Muscle layer of colon (tissue), 2 donors: ENCODE data around the gene CTRB1.

ENCODE experiments used
- H3K27ac ChIP-seq: one replicate; pipeline ENCODE4 v1.7.0; 2013; ENCODE audit warnings: low read depth, mild to moderate bottlenecking, low read length, moderate library complexity
- H3K27me3 ChIP-seq, 2 donors: one replicate each; pipeline ENCODE4 v1.7.0; 2013; ENCODE audit warnings: low read length in 2 of 2, mild to moderate bottlenecking in 2 of 2; ENCODE audit not compliant: insufficient read depth in 2 of 2, control insufficient read depth in 1 of 2
- H3K36me3 ChIP-seq: one replicate; pipeline ENCODE4 v1.7.0; 2013; ENCODE audit warnings: mild to moderate bottlenecking, low read length; ENCODE audit not compliant: insufficient read depth
- H3K4me1 ChIP-seq: one replicate; pipeline ENCODE4 v1.7.0; 2013; ENCODE audit warnings: mild to moderate bottlenecking, low read length; ENCODE audit not compliant: insufficient read depth
- H3K4me3 ChIP-seq, 2 donors: one replicate each; pipeline ENCODE4 v1.7.0; 2013; ENCODE audit warnings: low read length in 2 of 2, low read depth in 1 of 2, mild to moderate bottlenecking in 1 of 2, moderate library complexity in 1 of 2
- H3K9ac ChIP-seq: one replicate; pipeline ENCODE4 v1.7.0; 2013; ENCODE audit warnings: low read length
- H3K9me3 ChIP-seq: one replicate; pipeline ENCODE4 v1.7.0; 2013; ENCODE audit warnings: mild to moderate bottlenecking, low read length
- donor health status: abdominal sarcoma.
- donor health status: Adenocarcinoma of cecum.

CTRB1 gene

GRCh38 chr16:75247249-75247648 lies 28.5 kb downstream of the CTRB1 start:
- Histone ChIP-seq H3K4me1 (peaks cover 80% of the 10 kb centered on the region), H3K4me3 (no peak overlapping the region), H3K27me3 (no peaks in the 10 kb centered on the region), H3K27ac (peak overlapping the region; percentile 57), H3K9me3 (no peaks in the 10 kb centered on the region), H3K36me3 (peaks cover 2% of the 10 kb centered on the region), H3K9ac (peak overlapping the region; percentile 15)

- Histone ChIP-seq H3K27me3 (no peaks in the 10 kb centered on the region), H3K36me3 (no peaks in the 10 kb centered on the region), H3K9me3 (no peaks in the 10 kb centered on the region), H3K4me3 (no peak overlapping the region), H3K9ac (no peak overlapping the region), H3K4me1 (peaks cover 89% of the 10 kb centered on the region), H3K27ac (no peak overlapping the region)
Observed at GRCh38 chr16:75248142-75248535, 29.4 kb downstream of the CTRB1 start.

- Histone ChIP-seq H3K9me3 (no peaks in the 10 kb centered on the region), H3K4me1 (peaks cover 89% of the 10 kb centered on the region), H3K27me3 (no peaks in the 10 kb centered on the region), H3K9ac (no peak overlapping the region), H3K36me3 (no peaks in the 10 kb centered on the region), H3K4me3 (peak overlapping the region in 1 of 2 donors; percentile 9), H3K27ac (no peak overlapping the region)
Observed at GRCh38 chr16:75248536-75249380, 30.0 kb downstream of the CTRB1 start.

DNA sequence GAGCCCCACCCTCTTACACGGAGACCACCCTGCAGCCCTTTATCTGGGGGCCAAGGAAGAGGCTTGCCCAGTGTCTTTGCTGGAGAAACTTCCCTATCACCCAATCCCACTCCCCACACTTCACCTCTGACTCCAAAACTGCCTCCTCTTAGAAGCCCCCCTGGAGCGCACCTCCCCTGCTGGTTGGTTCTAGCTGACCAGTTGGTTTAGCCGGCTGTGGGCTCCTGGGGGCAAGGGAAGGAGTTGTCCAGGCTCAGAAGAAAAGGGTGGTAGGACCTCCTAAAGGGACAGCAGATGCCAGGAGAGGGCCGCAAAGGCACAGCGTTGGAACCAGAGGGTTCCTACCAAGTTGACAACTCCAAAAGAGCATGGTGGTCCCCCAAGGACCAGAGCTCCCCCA lies 30.7 kb downstream of the CTRB1 start:
- Histone ChIP-seq H3K36me3 (no peaks in the 10 kb centered on the region), H3K9ac (no peak overlapping the region), H3K4me1 (peaks cover 89% of the 10 kb centered on the region), H3K9me3 (no peaks in the 10 kb centered on the region), H3K4me3 (peak overlapping the region in 1 of 2 donors; percentile 2), H3K27ac (no peak overlapping the region), H3K27me3 (no peaks in the 10 kb centered on the region)

GRCh38 chr16:75250089-75250808 lies 31.5 kb downstream of the CTRB1 start:
- H3K27ac ChIP-seq: peak overlapping the region; percentile 86
- H3K27me3 ChIP-seq: no peaks in the 10 kb centered on the region
- no peaks in the 10 kb centered on the region for H3K9me3 ChIP-seq
- H3K4me1 ChIP-seq: peaks cover 85% of the 10 kb centered on the region
- peak overlapping the region; percentile 21 for H3K9ac ChIP-seq
- H3K36me3 ChIP-seq: no peaks in the 10 kb centered on the region
- H3K4me3 ChIP-seq: peak overlapping the region; percentile 60 to 77

DNA sequence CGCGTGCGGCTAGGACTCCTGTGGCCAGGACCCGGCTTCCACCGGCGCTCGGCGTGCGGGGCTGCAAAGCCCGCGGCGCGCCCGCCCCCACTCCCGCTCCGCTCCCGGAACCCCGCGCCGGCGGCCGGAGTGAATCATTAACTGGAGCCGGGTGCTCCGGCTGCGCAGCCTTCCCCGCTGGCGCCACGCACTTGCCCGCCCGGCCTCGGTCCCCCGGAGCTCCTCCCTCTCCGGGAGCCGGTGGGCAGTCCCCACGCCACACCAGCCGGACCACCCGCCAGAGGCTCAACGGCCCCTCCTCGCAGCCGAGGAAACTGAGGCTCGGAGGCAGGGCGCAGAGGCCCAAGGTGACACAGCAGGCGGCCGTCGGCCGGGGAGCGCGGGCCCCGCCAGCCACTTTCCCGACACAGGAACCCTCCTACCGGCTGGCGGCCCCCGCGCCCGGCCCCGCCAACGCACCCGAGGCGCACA lies 32.1 kb downstream of the CTRB1 start:
- Histone ChIP-seq H3K4me1 (peaks cover 80% of the 10 kb centered on the region), H3K36me3 (no peaks in the 10 kb centered on the region), H3K9ac (peak overlapping the region; percentile 21), H3K27ac (peak overlapping the region; percentile 86), H3K4me3 (peak overlapping the region; percentile 60 to 77), H3K9me3 (no peaks in the 10 kb centered on the region), H3K27me3 (no peaks in the 10 kb centered on the region)

- peak within 1 kb of the TSS; percentile 86 for H3K27ac ChIP-seq
- no peaks in the 10 kb centered on the region for H3K36me3 ChIP-seq
- H3K4me3 ChIP-seq: peak within 1 kb of the TSS; percentile 60 to 77
- H3K9me3 ChIP-seq: no peaks in the 10 kb centered on the region
- H3K4me1 ChIP-seq: peaks cover 80% of the 10 kb centered on the region
- no peaks in the 10 kb centered on the region for H3K27me3 ChIP-seq
- H3K9ac ChIP-seq: peak within 1 kb of the TSS; percentile 30
Observed at GRCh38 chr16:75251280-75252048, 32.7 kb downstream of the CTRB1 start, which contains the start of gene BCAR1. Gene BCAR1 (minus strand): TSS chr16:75251624. CDS start chr16:75251482, 142 bp downstream.

DNA sequence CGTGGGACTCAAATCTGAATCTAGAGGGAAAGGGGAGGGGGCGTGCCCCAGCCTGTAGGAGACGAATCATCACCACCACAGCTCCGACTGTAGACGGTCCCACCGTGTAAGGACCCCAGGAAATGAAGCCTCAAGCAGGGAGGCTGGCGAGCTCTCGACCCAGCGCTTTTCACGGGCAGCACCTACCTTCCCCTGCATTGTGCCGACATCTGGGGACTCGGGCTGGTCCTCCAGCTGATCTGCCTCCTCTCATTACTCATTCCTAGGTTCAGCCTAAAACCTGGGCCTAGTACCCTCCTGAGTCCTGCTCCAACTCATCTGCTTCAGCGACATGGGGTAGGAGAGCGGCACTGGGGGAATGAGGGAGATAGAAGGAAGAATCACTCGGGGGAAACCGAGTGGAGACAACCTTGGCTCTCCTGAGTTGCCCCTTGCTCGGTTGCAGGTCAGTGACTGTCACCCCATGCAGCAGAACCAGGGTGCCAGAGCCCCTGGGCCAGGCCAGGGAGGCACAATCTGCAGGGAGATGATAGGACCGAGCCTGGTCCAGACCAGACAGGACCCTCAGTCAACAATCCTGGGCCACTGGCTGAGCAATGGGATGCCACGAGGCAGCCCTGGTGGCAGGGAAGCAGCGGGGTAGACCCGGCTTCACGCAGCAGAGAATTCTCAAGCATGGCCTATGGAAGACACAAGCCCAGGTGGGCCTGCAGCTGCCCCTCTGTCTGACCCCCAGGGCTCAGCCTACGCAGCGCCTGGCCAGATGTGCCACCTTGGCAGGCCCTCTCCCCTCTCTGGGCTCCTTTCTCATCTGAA lies 33.5 kb downstream of the CTRB1 start:
- Histone ChIP-seq H3K4me1 (peaks cover 80% of the 10 kb centered on the region), H3K4me3 (peak overlapping the region; percentile 20 to 45), H3K9ac (peak overlapping the region; percentile 30), H3K9me3 (no peaks in the 10 kb centered on the region), H3K27me3 (no peaks in the 10 kb centered on the region), H3K27ac (peak overlapping the region; percentile 82), H3K36me3 (no peaks in the 10 kb centered on the region)

DNA sequence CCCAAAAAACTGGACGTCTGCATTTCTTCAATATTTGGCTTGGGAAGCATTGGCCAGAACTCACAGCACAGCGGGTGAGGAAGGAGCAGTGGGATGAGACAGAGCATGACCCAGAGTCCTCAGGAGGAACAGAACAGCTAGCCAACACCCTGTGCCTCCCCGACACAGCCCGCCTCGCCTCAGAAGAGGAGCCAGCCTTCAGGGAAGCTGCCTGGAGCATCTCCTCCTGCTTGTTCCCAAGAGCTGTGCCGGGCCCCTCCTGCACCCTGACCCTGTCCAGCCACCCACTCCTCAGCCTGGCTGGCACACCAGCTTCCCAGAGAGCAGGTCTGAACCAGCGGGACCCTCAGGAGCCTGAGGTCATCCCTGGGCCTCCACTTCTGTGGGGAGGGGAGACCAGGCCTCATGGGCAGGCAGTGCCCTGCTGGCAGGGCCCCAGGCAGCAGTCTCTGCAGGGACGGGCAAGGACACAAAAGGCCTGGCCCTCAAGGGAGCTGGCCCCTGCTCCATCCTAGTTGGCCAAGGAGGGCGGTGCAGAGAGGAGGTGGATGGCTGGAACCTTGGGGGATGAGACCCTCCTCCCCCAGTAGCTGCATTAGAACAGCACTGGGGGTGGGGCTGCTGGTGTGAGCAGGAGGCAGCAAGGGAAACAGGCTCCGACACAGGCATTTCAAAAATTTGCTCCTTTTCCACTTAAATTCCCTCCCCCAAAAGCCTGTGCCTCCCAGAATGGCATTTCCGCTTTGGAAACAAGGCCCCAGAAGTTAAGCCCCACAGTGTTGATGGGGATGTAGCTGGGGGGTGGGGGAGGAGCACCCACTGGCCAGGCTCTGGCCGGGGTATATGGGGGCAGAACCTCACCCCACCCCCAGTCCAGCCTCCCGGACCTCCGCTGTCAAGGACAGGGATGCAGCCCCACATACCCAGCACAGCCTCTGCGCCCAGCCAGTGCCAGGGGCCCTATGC lies 34.4 kb downstream of the CTRB1 start:
- no peaks in the 10 kb centered on the region for H3K27me3 ChIP-seq
- no peak overlapping the region for H3K4me3 ChIP-seq
- peaks cover 80% of the 10 kb centered on the region for H3K4me1 ChIP-seq
- H3K9me3 ChIP-seq: no peaks in the 10 kb centered on the region
- H3K27ac ChIP-seq: peak overlapping the region; percentile 82
- no peaks in the 10 kb centered on the region for H3K36me3 ChIP-seq
- H3K9ac ChIP-seq: no peak overlapping the region

DNA sequence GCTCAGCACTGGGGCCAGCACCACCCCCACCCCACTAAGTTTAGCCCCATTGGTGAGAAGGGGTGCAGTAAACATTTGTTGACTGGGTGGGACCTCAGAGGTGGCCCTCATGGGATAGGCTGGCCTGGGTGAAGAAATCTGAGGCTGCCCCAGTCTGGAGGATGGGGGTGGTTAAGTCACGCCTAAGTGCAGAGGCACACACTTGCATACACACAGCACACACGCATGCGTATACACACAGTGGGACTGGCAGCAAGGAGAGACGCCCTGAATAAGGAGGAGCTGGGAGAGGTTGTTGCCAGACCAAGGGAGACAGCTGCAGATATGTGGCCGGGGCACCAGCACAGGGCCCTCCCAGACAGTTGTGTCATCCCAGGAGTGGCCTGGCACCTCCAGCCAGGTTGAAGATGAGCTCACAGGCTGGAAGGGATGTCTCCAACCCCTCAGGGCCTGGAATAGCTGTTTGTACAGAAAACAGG lies 35.6 kb downstream of the CTRB1 start:
- H3K27me3 ChIP-seq: no peaks in the 10 kb centered on the region
- no peak overlapping the region for H3K4me3 ChIP-seq
- H3K4me1 ChIP-seq: peaks cover 78% of the 10 kb centered on the region
- no peaks in the 10 kb centered on the region for H3K9me3 ChIP-seq
- H3K27ac ChIP-seq: peak overlapping the region; percentile 44
- H3K9ac ChIP-seq: no peak overlapping the region
- no peaks in the 10 kb centered on the region for H3K36me3 ChIP-seq
